ENCODE results near the gene CLK3.
"Not testable (repeated sequence)": the region's sequence is repeated elsewhere in the genome, so short reads cannot be mapped to it uniquely, and the experiment has no call there.

DNA sequence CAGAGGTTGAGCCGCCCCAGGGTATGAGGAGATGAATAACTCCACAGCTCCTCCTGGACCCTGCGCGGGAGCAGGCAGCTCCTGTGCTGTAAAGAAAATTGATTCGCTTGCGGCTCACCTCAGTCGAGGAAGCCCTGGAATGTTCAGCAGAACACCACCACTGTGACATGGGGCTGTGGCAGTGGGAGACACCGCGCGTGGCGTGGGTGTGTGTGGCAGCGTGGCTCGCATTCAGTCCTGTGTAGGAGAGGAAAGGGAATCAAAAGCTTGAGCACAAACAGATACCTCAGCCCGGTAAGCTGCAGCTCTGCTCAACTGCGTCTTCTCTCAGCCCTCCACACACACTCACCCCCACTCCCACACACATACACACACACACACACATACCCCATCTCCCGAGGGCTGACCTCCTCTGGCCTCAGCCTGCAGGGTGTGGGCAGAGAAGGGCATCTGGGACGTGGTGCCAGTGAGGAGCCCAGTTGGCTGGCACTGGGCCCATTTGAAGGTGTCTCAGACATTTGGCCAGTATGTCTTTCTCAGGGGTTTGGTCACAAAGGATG lies 18.4 kb upstream of the CLK3 start:
- TF ChIP-seq CTCF, POLR2A (IDR thresholded peaks at IDR 0.05): not testable (repeated sequence)
